Prostate gland (tissue), 2 donors: ENCODE measurements around the gene AP4S1.

Experiments
- CTCF ChIP-seq, 4 experiments: fragments of 200-600 bp in 2 of 4; fragments of 450-650 bp in 2 of 4; sonication (generic) in 2 of 4; IDR thresholded peaks; 1 replicate in 3 of 4; 2 replicates in 1 of 4; pipeline ENCODE4 v1.5.1; 2016 to 2019; ENCODE audit warnings: antibody characterized with exemption in 4 of 4, mild to moderate bottlenecking in 2 of 4, moderate library complexity in 2 of 4
- POLR2A ChIP-seq: fragments of 450-650 bp; IDR thresholded peaks from one replicate; pipeline ENCODE4 v1.6.1; 2016; ENCODE audit warnings: antibody characterized with exemption, mild to moderate bottlenecking
- POLR2AphosphoS5 ChIP-seq: sonication (generic); formaldehyde crosslinking; IDR thresholded peaks from one replicate; pipeline ENCODE4 v1.6.1; 2017; ENCODE audit warnings: antibody characterized with exemption

- no peak for TF ChIP-seq CTCF (IDR thresholded peaks at IDR 0.05)
- no peak for TF ChIP-seq POLR2AphosphoS5
- no peak for TF ChIP-seq POLR2A
Observed at GRCh38 chr14:31036552-31036951, 11.1 kb downstream of the AP4S1 start.
